K562 (cell line): ENCODE data around the gene CPLX3. TPM values are rescaled to one million over a fixed set of nuclear protein-coding genes. Genes with fewer than 3 reads are reported as not detected.

Experiments
- FOXO4 ChIP-seq: fragments of 450-650 bp; formaldehyde crosslinking; IDR thresholded peaks from 2 replicates; pipeline ENCODE4 v1.4.0; 2020; ENCODE audit warnings: mild to moderate bottlenecking, moderate library complexity
- HDAC1 ChIP-seq, 2 experiments: fragments of 450-650 bp; IDR thresholded peaks; 2 replicates each; pipeline ENCODE4 v1.6.1; 2016 to 2017; ENCODE audit warnings: inconsistent platforms in 1 of 2, mild to moderate bottlenecking in 1 of 2, moderate library complexity in 1 of 2
- MGA ChIP-seq: fragments of 450-650 bp; IDR thresholded peaks from 2 replicates; pipeline ENCODE4 v1.6.1; 2016; ENCODE audit warnings: mild to moderate bottlenecking, moderate library complexity
- MNT ChIP-seq, 2 experiments: fragments of 450-650 bp; conservative IDR thresholded peaks; 2 replicates each; pipeline ENCODE4 v1.6.1; 2017; ENCODE audit warnings: mild to moderate bottlenecking in 2 of 2, moderate library complexity in 2 of 2
- SAP30 ChIP-seq: fragments of 200-600 bp; sonication (generic); IDR thresholded peaks from 2 replicates; pipeline ENCODE4 v1.6.1; 2012; ENCODE audit warnings: borderline replicate concordance, low read depth, mild to moderate bottlenecking, moderate library complexity, low read length, control low read depth, inconsistent platforms; ENCODE audit not compliant: insufficient read depth, poor library complexity, severe bottlenecking
- THAP7 ChIP-seq: fragments of 250-450 bp; sonication (Bioruptor Pico); IDR thresholded peaks from 2 replicates; pipeline ENCODE4 v1.5.0; 2021
- YY1 ChIP-seq, 3 experiments: IDR thresholded peaks; 2 replicates each; pipeline ENCODE4 v1.6.1; 2011; ENCODE audit warnings: low read length in 2 of 3, mild to moderate bottlenecking in 2 of 3, moderate library complexity in 2 of 3, borderline replicate concordance in 1 of 3, control low read depth in 1 of 3, low read depth in 1 of 3; ENCODE audit not compliant: insufficient read depth in 3 of 3, insufficient replicate concordance in 2 of 3, control insufficient read depth in 1 of 3, insufficient read length in 1 of 3; ENCODE audit errors: extremely low read depth in 1 of 3
- polyA plus RNA-seq, 8 experiments: library from polyadenylated mRNA; depleted of rRNA in 4 of 8; stranded (reverse) in 5 of 8; unstranded in 3 of 8; fragments of >200 nt; fragmentation: Nextera tagmentation in 2 of 8; fragmentation: Illumina TruSeq in 1 of 8; extraction: Ambion mirVana in 2 of 8; extraction: Trizol in 1 of 8; gene quantifications; 2 replicates each; pipeline versions ENCODE4 v1.2.1 to v1.2.3, GENCODE V29; 2011 to 2014; ENCODE audit warnings: inconsistent platforms in 1 of 8, missing spikeins in 1 of 8
- total RNA-seq, 7 experiments: library from RNA; depleted of rRNA in 6 of 7; stranded (reverse); fragments of >200 nt in 6 of 7; fragmentation: Illumina TruSeq in 2 of 7; extraction: Trizol in 2 of 7; gene quantifications; 2 replicates each; pipeline versions ENCODE4 v1.2.1 to v1.2.3, GENCODE V29; 2011 to 2021; ENCODE audit warnings: low replicate concordance in 1 of 7

CPLX3 gene
- total and polyA plus RNA-seq, 9 of the 15 experiments (the other 6 are each of a cell fraction or from before 2014, with no cell fraction given) = not detected

- TF ChIP-seq MGA (peak; percentile 91), HDAC1 (IDR thresholded peaks at IDR 0.05) (peak in 1 of 2 experiments; percentile 75; a peak in 1 of 4 replicates), MNT (conservative IDR thresholded peaks at IDR 0.05) (peak; percentile 82 to 87), YY1 (IDR thresholded peaks at IDR 0.05; ENCODE audit: borderline replicate concordance in 1 of 3, control insufficient read depth in 1 of 3, extremely low read depth in 1 of 3, insufficient read depth in 3 of 3, insufficient read length in 1 of 3, insufficient replicate concordance in 2 of 3, low read depth in 1 of 3, low read length in 2 of 3) (peak in 2 of 3 experiments; percentile 5 to 17), THAP7 (CRISPR knock-in tag) (no peak), FOXO4 (CRISPR knock-in tag) (no peak), SAP30 (peak; percentile 68)
Measured at GRCh38 chr15:74783072-74783807, 43.2 kb upstream of the CPLX3 start (continued).
